SH-SY5Y (cell line): ENCODE data around the gene TCP11L2.
A peak's percentile ranks its signal among the peaks of the same experiment; 100 is the strongest.

ENCODE experiments used
- GATA2 ChIP-seq: IDR thresholded peaks from 2 replicates; pipeline ENCODE4 v1.6.1; 2011; ENCODE audit warnings: mild to moderate bottlenecking, low read depth, low read length
- GATA3 ChIP-seq: IDR thresholded peaks from 2 replicates; pipeline ENCODE4 v1.6.1; 2011; ENCODE audit warnings: low read depth, mild to moderate bottlenecking, low read length, moderate library complexity

The TCP11L2 gene

GRCh38 chr12:106343214-106343528, 40.6 kb downstream of the TCP11L2 start:
- TF ChIP-seq GATA3 (no peak), GATA2 (no peak)

GRCh38 chr12:106344131-106344530, 41.6 kb downstream of the TCP11L2 start:
- TF ChIP-seq GATA3 (no peak), GATA2 (no peak)

- TF ChIP-seq GATA2, result no peak
- TF ChIP-seq GATA3, result no peak
These were observed 43.2 kb downstream of the TCP11L2 start for GRCh38 chr12:106345746-106346145.

GRCh38 chr12:106348411-106348810, 45.9 kb downstream of the TCP11L2 start:
- TF ChIP-seq GATA3 (no peak), GATA2 (no peak)

- TF ChIP-seq GATA3 (no peak), GATA2 (no peak)
These were observed 50.6 kb downstream of the TCP11L2 start for GRCh38 chr12:106353175-106353574.

- TF ChIP-seq GATA3 (no peak), GATA2 (peak; percentile 17; the same call in 1 of the 2 replicates)
These were observed 55.2 kb downstream of the TCP11L2 start, which contains the start of gene POLR3B for GRCh38 chr12:106357549-106358395. Gene POLR3B (plus strand): TSS chr12:106357748. CDS start chr12:106357880, 132 bp downstream.

GRCh38 chr12:106358396-106359241, 56.1 kb downstream of the TCP11L2 start:
- TF ChIP-seq GATA3, result 0 out of 2 replicates have a peak, but pooled peaks have one; percentile 22
- TF ChIP-seq GATA2, result peak; percentile 86

GRCh38 chr12:106359646-106360399, 57.3 kb downstream of the TCP11L2 start:
- TF ChIP-seq GATA2, result no peak
- TF ChIP-seq GATA3, result no peak

GRCh38 chr12:106360400-106360994, 58.0 kb downstream of the TCP11L2 start:
- TF ChIP-seq GATA3 (no peak), GATA2 (no peak)

- no peak for TF ChIP-seq GATA2
- no peak for TF ChIP-seq GATA3
These were observed 60.4 kb downstream of the TCP11L2 start for GRCh38 chr12:106362971-106363370.

GRCh38 chr12:106364261-106364660, 61.7 kb downstream of the TCP11L2 start:
- TF ChIP-seq GATA2 (no peak), GATA3 (no peak)

- no peak for TF ChIP-seq GATA2
- TF ChIP-seq GATA3, result no peak
These were observed 67.3 kb downstream of the TCP11L2 start for GRCh38 chr12:106369624-106370346.

- TF ChIP-seq GATA2, result no peak
- no peak for TF ChIP-seq GATA3
These were observed 76.3 kb downstream of the TCP11L2 start for GRCh38 chr12:106378788-106379187.
